ENCODE results near the gene KRT36.

Gene KRT36

DNA sequence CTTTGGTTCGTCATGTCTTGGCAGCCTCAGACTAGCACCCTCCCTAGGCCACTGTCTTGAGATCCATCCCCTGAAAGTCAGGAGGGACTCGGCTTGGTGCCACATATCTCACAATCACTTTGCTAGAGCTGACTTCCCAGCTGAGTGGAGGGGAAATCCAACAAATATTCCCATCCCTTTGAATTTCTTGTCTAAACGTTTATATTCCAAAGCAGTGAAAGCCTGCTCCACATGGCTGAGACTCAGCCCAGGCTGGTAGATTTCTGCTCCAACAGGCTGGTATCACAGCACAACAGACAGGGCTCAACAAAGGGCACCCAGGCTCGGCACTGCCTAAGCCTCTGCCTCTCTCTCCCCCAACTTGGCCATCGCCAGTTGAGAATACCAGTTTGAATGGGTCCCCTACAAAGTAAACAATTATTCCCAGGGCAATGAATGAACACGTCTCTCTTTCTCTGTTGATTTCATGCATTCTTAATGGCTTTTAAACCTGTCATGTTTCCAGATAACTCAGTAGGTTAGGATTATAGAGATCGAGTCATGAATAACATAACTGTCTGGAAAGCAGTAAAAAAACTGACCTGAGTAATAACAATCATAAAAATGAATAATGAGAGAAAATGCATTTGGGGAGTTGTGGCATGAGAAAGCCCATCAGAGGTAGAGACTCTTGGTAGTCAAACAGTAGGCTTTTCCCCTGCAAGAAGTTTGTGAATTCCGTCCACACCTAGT, 14.7 kb upstream of the KRT36 start:
- Histone ChIP-seq H2AFZ (ENCODE audit: low read length) (no peak overlapping the region), H3F3A (ENCODE audit: low read depth) (no peaks in the 10 kb centered on the region), H4K20me1 (ENCODE audit: insufficient read depth, low read length, poor library complexity, severe bottlenecking) (no peaks in the 10 kb centered on the region), H3K4me3 (ENCODE audit: low read length, poor library complexity, severe bottlenecking) (no peak overlapping the region), H3K79me2 (ENCODE audit: insufficient read depth, low read length) (no peaks in the 10 kb centered on the region), H3K9me3 (ENCODE audit: insufficient read depth, low read depth, low read length) (no peaks in the 10 kb centered on the region), H3K9me2 (replicated peaks; ENCODE audit: low read depth, low read length) (no peaks in the 10 kb centered on the region), H3K27me3 (ENCODE audit: insufficient read depth, low read length, poor library complexity, severe bottlenecking) (no peaks in the 10 kb centered on the region), H3K4me2 (ENCODE audit: low read depth, low read length, poor library complexity, severe bottlenecking) (no peak overlapping the region), H3K4me1 (ENCODE audit: insufficient read depth, low read length, poor library complexity, severe bottlenecking) (no peaks in the 10 kb centered on the region), H3K36me3 (ENCODE audit: insufficient read depth, low read length) (no peaks in the 10 kb centered on the region), H3K9ac (ENCODE audit: low read depth, low read length, poor library complexity, severe bottlenecking) (no peak overlapping the region)
- no peak for TF ChIP-seq EZH2phosphoT487 (IDR thresholded peaks at IDR 0.05; ENCODE audit: borderline replicate concordance)
- TF ChIP-seq, protein P1, sequence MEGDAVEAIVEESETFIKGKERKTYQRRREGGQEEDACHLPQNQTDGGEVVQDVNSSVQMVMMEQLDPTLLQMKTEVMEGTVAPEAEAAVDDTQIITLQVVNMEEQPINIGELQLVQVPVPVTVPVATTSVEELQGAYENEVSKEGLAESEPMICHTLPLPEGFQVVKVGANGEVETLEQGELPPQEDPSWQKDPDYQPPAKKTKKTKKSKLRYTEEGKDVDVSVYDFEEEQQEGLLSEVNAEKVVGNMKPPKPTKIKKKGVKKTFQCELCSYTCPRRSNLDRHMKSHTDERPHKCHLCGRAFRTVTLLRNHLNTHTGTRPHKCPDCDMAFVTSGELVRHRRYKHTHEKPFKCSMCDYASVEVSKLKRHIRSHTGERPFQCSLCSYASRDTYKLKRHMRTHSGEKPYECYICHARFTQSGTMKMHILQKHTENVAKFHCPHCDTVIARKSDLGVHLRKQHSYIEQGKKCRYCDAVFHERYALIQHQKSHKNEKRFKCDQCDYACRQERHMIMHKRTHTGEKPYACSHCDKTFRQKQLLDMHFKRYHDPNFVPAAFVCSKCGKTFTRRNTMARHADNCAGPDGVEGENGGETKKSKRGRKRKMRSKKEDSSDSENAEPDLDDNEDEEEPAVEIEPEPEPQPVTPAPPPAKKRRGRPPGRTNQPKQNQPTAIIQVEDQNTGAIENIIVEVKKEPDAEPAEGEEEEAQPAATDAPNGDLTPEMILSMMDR (conservative IDR thresholded peaks at IDR 0.05; ENCODE audit: low read length) = no peak

DNA sequence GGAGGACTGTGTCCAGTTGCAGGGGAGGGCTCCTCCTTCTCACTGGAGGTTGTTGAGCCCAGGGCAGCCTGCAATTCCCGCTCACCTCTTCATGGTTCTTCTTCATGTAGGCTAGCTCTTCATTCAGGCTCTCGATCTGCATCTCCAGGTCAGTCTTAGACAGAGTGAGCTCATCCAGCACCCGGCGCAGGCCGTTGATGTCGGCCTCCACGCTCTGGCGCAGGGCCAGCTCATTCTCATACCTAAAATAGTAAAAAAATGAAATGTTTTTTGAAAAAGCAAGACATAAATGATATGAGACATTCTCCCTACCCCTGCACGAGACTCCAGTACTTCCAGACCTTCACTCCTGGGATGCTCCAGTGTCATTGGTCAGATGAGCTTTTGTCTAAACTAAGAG, 13.5 kb upstream of the KRT36 start:
- Histone ChIP-seq H3K4me2 (ENCODE audit: low read depth, low read length, poor library complexity, severe bottlenecking) (no peak overlapping the region), H3K9me3 (ENCODE audit: insufficient read depth, low read depth, low read length) (no peaks in the 10 kb centered on the region), H3K9ac (ENCODE audit: low read depth, low read length, poor library complexity, severe bottlenecking) (no peak overlapping the region), H4K20me1 (ENCODE audit: insufficient read depth, low read length, poor library complexity, severe bottlenecking) (no peaks in the 10 kb centered on the region), H2AFZ (ENCODE audit: low read length) (no peak overlapping the region), H3K9me2 (replicated peaks; ENCODE audit: low read depth, low read length) (no peaks in the 10 kb centered on the region), H3F3A (ENCODE audit: low read depth) (no peaks in the 10 kb centered on the region), H3K4me3 (ENCODE audit: low read length, poor library complexity, severe bottlenecking) (no peak overlapping the region), H3K79me2 (ENCODE audit: insufficient read depth, low read length) (no peaks in the 10 kb centered on the region), H3K27me3 (ENCODE audit: insufficient read depth, low read length, poor library complexity, severe bottlenecking) (no peaks in the 10 kb centered on the region), H3K36me3 (ENCODE audit: insufficient read depth, low read length) (no peaks in the 10 kb centered on the region), H3K4me1 (ENCODE audit: insufficient read depth, low read length, poor library complexity, severe bottlenecking) (no peaks in the 10 kb centered on the region)
- TF ChIP-seq EZH2phosphoT487 (IDR thresholded peaks at IDR 0.05; ENCODE audit: borderline replicate concordance) = no peak
- TF ChIP-seq, protein P1 (conservative IDR thresholded peaks at IDR 0.05; ENCODE audit: low read length) = no peak

DNA sequence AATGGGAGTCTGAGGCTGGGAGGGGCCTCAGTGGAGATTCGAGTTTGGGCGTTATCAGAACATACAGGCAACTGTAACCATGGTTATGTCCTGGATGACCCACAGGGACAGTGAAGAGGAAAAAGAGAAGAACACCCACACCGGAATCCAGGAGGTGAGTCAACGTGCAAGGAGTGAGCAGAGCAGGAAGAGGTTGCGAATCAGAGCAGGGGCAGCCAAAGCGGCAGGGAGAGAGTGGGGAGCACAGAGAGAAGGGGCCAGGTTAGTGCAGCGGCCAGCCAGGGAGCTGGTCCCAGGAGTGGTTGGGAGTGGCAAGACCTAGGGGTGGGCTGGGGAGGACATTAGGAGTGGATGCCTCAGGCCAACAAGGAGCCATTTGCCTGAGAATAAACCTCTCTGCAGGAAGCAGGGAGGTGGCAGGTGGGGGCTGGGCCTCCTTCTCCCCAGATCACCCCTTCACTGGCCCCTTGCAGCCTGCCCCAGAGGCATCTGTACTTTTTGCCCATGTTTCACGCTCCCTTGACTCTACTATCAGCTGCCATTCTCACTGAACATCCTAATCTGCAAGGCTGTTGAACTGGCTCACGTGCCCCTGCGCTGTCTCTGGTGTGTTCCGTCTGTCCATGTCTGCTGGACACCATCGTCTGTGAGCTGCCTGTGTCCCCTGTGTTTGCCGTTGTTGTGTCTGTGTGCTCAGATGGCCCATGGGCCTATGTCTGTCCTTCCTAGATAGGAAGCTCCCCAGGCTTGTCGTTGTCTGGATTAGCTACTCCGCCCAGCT, 10.6 kb upstream of the KRT36 start:
- H3K4me1 ChIP-seq (ENCODE audit: insufficient read depth, low read length, poor library complexity, severe bottlenecking) = peaks cover 5% of the 10 kb centered on the region
- no peaks in the 10 kb centered on the region for H3K36me3 ChIP-seq (ENCODE audit: insufficient read depth, low read length)
- H3K4me3 ChIP-seq (ENCODE audit: low read length, poor library complexity, severe bottlenecking) = no peak overlapping the region
- no peaks in the 10 kb centered on the region for H3K27me3 ChIP-seq (ENCODE audit: insufficient read depth, low read length, poor library complexity, severe bottlenecking)
- no peak for TF ChIP-seq EZH2phosphoT487 (IDR thresholded peaks at IDR 0.05; ENCODE audit: borderline replicate concordance)
- TF ChIP-seq, protein P1 (conservative IDR thresholded peaks at IDR 0.05; ENCODE audit: low read length) = no peak
- H3K79me2 ChIP-seq (ENCODE audit: insufficient read depth, low read length) = no peaks in the 10 kb centered on the region
- no peak overlapping the region for H3K4me2 ChIP-seq (ENCODE audit: low read depth, low read length, poor library complexity, severe bottlenecking)
- no peak overlapping the region for H3K9ac ChIP-seq (ENCODE audit: low read depth, low read length, poor library complexity, severe bottlenecking)
- H3K9me2 ChIP-seq (replicated peaks; ENCODE audit: low read depth, low read length) = no peaks in the 10 kb centered on the region
- H4K20me1 ChIP-seq (ENCODE audit: insufficient read depth, low read length, poor library complexity, severe bottlenecking) = no peaks in the 10 kb centered on the region
- H3K9me3 ChIP-seq (ENCODE audit: insufficient read depth, low read depth, low read length) = no peaks in the 10 kb centered on the region
- no peaks in the 10 kb centered on the region for H3F3A ChIP-seq (ENCODE audit: low read depth)
- no peak overlapping the region for H2AFZ ChIP-seq (ENCODE audit: low read length)

All from Loucy (cell line).